IPS-18a (cell line): ENCODE measurements around the gene FXYD3.
"Not testable (repeated sequence)": the region's sequence is repeated elsewhere in the genome, so short reads cannot be mapped to it uniquely, and the experiment has no call there.

ENCODE experiments used
- H3K27ac ChIP-seq: one replicate; pipeline ENCODE4 v1.5.1; 2013; ENCODE audit warnings: low read length
- H3K27me3 ChIP-seq: one replicate; pipeline ENCODE4 v1.6.1; 2013; ENCODE audit warnings: mild to moderate bottlenecking, low read length; ENCODE audit not compliant: control insufficient read depth, insufficient read depth
- H3K36me3 ChIP-seq: one replicate; pipeline ENCODE4 v1.6.1; 2013; ENCODE audit warnings: low read depth, low read length; ENCODE audit not compliant: control insufficient read depth
- H3K4me1 ChIP-seq: one replicate; pipeline ENCODE4 v1.6.1; 2013; ENCODE audit warnings: low read depth, low read length; ENCODE audit not compliant: control insufficient read depth
- H3K4me3 ChIP-seq: one replicate; pipeline ENCODE4 v1.5.1; 2013; ENCODE audit warnings: low read length
- H3K9ac ChIP-seq: one replicate; pipeline ENCODE4 v1.6.1; 2013; ENCODE audit warnings: mild to moderate bottlenecking, low read length, moderate library complexity
- H3K9me3 ChIP-seq: one replicate; pipeline ENCODE4 v1.6.1; 2013; ENCODE audit warnings: low read depth, low read length; ENCODE audit not compliant: control insufficient read depth

The FXYD3 gene

GRCh38 chr19:35099897-35100275, 15.7 kb upstream of the FXYD3 start:
- no peaks in the 10 kb centered on the region for H3K36me3 ChIP-seq
- no peaks in the 10 kb centered on the region for H3K27me3 ChIP-seq
- no peak overlapping the region for H3K4me3 ChIP-seq
- H3K9me3 ChIP-seq = no peaks in the 10 kb centered on the region
- H3K27ac ChIP-seq = no peak overlapping the region
- H3K9ac ChIP-seq = no peak overlapping the region
- H3K4me1 ChIP-seq = no peaks in the 10 kb centered on the region

GRCh38 chr19:35100588-35101533, 14.8 kb upstream of the FXYD3 start:
- Histone ChIP-seq H3K27ac (no peak overlapping the region), H3K4me1 (no peaks in the 10 kb centered on the region), H3K9ac (no peak overlapping the region), H3K9me3 (no peaks in the 10 kb centered on the region), H3K4me3 (no peak overlapping the region), H3K36me3 (no peaks in the 10 kb centered on the region), H3K27me3 (no peaks in the 10 kb centered on the region)

GRCh38 chr19:35101949-35102348, 13.7 kb upstream of the FXYD3 start:
- H3K36me3 ChIP-seq, H3K27me3 ChIP-seq, H3K27ac ChIP-seq, H3K4me1 ChIP-seq, H3K9me3 ChIP-seq, H3K9ac ChIP-seq, H3K4me3 ChIP-seq: not testable (repeated sequence)

DNA sequence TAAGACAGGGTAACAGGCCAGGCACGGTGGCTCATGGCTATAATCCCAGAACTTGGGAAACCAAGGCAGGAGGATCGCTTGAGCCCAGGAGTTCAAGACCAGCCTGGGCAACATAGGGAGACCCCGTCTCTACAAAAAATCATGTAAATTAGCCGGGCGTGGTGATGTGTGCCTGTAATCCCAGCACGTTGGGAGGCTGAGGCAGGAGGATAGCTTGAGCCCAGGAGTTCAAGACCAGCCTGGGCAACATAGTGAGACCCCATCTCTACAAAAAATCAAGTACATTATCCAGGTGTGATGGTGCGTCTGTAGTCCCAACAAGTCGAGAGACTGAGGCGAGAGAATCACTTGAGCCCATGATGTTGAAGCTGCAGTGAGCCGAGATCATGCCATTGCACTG, 12.0 kb upstream of the FXYD3 start:
- not testable (repeated sequence) for H3K27me3 ChIP-seq, H3K36me3 ChIP-seq, H3K4me3 ChIP-seq, H3K9me3 ChIP-seq, H3K4me1 ChIP-seq, H3K9ac ChIP-seq, H3K27ac ChIP-seq

DNA sequence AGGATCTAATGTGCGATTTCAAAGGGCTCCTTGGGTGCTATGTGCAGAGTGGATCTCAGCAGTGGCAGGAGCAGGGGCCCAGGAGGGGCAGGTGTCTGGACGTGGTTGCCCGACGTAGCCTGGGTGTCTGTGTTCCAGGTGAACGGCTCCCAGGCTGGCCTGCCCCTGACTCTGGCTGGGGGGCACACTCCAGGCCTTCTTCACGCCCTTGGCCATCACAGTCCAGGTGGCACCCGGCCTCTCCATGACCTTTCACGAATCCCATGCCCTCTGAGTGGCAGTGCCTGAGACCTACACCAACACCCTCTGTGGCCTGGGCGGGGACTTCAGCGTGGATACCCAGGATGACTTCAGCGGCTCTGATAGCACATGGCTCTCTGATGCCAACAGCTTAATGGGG, 11.3 kb upstream of the FXYD3 start:
- no peak overlapping the region for H3K27ac ChIP-seq
- H3K4me3 ChIP-seq = no peak overlapping the region
- no peaks in the 10 kb centered on the region for H3K36me3 ChIP-seq
- no peaks in the 10 kb centered on the region for H3K4me1 ChIP-seq
- H3K27me3 ChIP-seq = no peaks in the 10 kb centered on the region
- no peak overlapping the region for H3K9ac ChIP-seq
- no peaks in the 10 kb centered on the region for H3K9me3 ChIP-seq

DNA sequence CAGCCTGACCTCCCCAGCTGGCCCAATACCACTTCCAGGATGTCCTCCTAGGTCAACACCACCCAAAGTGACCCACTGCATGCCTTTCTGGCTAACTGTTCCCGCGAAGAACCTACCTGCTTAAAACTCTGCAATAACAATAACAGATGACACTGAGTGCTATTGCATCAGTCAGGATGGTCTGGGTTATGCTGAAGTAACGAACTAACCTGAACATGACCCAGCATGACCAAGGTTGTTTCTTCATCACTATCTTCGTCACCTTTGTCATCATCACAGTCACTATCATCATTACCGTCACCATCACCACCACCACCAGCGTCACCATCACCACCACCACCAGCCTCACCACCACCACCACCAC, 10.6 kb upstream of the FXYD3 start:
- no peaks in the 10 kb centered on the region for H3K9me3 ChIP-seq
- H3K9ac ChIP-seq = no peak overlapping the region
- H3K27me3 ChIP-seq = no peaks in the 10 kb centered on the region
- H3K4me1 ChIP-seq = no peaks in the 10 kb centered on the region
- H3K36me3 ChIP-seq = no peaks in the 10 kb centered on the region
- H3K4me3 ChIP-seq = no peak overlapping the region
- no peak overlapping the region for H3K27ac ChIP-seq

GRCh38 chr19:35105411-35106290, 10.0 kb upstream of the FXYD3 start:
- Histone ChIP-seq H3K4me3 (no peak overlapping the region), H3K9ac (no peak overlapping the region), H3K36me3 (no peaks in the 10 kb centered on the region), H3K9me3 (no peaks in the 10 kb centered on the region), H3K27ac (no peak overlapping the region), H3K27me3 (no peaks in the 10 kb centered on the region), H3K4me1 (no peaks in the 10 kb centered on the region)

DNA sequence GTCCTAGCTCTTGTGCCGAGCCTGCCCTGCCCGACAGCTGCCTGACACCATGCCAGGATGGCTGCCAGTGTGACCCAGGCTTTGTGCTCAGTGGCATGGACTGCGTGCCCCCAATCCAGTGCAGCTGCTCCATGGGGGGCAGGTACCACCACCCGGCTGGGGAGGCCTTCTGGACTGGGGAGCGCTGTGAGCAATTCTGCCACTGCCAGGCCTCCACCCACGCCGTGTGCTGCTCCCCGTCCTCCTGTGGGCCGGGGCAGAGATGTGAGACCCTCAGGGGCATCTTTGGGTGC, 9.4 kb upstream of the FXYD3 start:
- H3K27ac ChIP-seq = no peak overlapping the region
- no peaks in the 10 kb centered on the region for H3K4me1 ChIP-seq
- H3K9me3 ChIP-seq = no peaks in the 10 kb centered on the region
- no peak overlapping the region for H3K4me3 ChIP-seq
- no peaks in the 10 kb centered on the region for H3K27me3 ChIP-seq
- no peaks in the 10 kb centered on the region for H3K36me3 ChIP-seq
- H3K9ac ChIP-seq = no peak overlapping the region

GRCh38 chr19:35106898-35107541, 8.6 kb upstream of the FXYD3 start:
- Histone ChIP-seq H3K4me3 (no peak overlapping the region), H3K9ac (no peak overlapping the region), H3K27ac (no peak overlapping the region), H3K36me3 (no peaks in the 10 kb centered on the region), H3K9me3 (no peaks in the 10 kb centered on the region), H3K4me1 (no peaks in the 10 kb centered on the region), H3K27me3 (no peaks in the 10 kb centered on the region)

DNA sequence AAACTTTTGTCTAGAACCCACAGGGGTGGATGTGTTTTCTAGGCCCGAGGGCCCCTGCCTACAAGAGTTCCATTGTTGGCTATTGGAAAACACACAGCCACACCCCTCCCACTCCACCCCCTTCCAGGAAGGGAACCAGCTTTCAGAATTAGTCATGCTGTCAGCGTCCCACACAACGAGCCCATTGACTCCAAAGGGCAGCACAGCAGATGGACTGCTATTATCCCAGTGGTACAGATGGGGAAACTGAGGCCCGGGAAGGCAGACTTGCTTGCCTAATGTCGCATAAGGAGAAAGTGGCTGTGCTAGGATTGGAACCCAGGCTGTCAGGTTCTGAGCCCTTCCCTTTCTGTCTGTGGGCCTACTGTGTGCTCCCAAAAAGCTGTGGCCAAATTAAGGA, 8.1 kb upstream of the FXYD3 start:
- Histone ChIP-seq H3K4me3 (no peak overlapping the region), H3K27ac (no peak overlapping the region)

GRCh38 chr19:35108730-35109129, 6.9 kb upstream of the FXYD3 start:
- H3K4me3 ChIP-seq = no peak overlapping the region
- H3K27me3 ChIP-seq = no peaks in the 10 kb centered on the region
- H3K9ac ChIP-seq = no peak overlapping the region
- H3K27ac ChIP-seq = no peak overlapping the region
- no peaks in the 10 kb centered on the region for H3K9me3 ChIP-seq
- no peaks in the 10 kb centered on the region for H3K4me1 ChIP-seq
- H3K36me3 ChIP-seq = no peaks in the 10 kb centered on the region

More for the DNA sequence above, 8.1 kb upstream of the FXYD3 start:
- no peaks in the 10 kb centered on the region for H3K36me3 ChIP-seq
- H3K4me1 ChIP-seq = no peaks in the 10 kb centered on the region
- H3K27me3 ChIP-seq = no peaks in the 10 kb centered on the region
- no peak overlapping the region for H3K9ac ChIP-seq
- H3K9me3 ChIP-seq = no peaks in the 10 kb centered on the region
